Osteoblast (primary cell): Measurements from ENCODE around the gene MDFIC. TPM values are rescaled to one million over a fixed set of nuclear protein-coding genes. Genes with fewer than 3 reads are reported as not detected.

Experiments
- DNase-seq: peaks from one replicate; pipeline ENCODE4 v3.0.0; 2011; ENCODE audit warnings: low spot score, mixed read lengths; ENCODE audit not compliant: insufficient read length; ENCODE audit errors: missing footprints
- H2AFZ ChIP-seq: 2 replicates; pipeline ENCODE4 v1.6.0; 2011; ENCODE audit warnings: mild to moderate bottlenecking, low read length
- H3K27ac ChIP-seq: 2 replicates; pipeline ENCODE4 v1.5.1; 2011; ENCODE audit warnings: mild to moderate bottlenecking, low read depth, low read length, moderate library complexity
- H3K27me3 ChIP-seq: 2 replicates; pipeline ENCODE4 v1.6.0; 2012; ENCODE audit warnings: mild to moderate bottlenecking, control low read depth, inconsistent platforms, low read length, moderate library complexity; ENCODE audit not compliant: insufficient read depth
- H3K36me3 ChIP-seq: 2 replicates; pipeline ENCODE4 v1.5.1; 2011; ENCODE audit warnings: mild to moderate bottlenecking, low read length, control low read depth, moderate library complexity; ENCODE audit not compliant: insufficient read depth
- H3K4me1 ChIP-seq: 2 replicates; pipeline ENCODE4 v1.5.1; 2011; ENCODE audit warnings: mild to moderate bottlenecking, low read length, control low read depth, moderate library complexity; ENCODE audit not compliant: insufficient read depth
- H3K4me2 ChIP-seq: 2 replicates; pipeline ENCODE4 v1.6.0; 2011; ENCODE audit warnings: mild to moderate bottlenecking, low read length; ENCODE audit not compliant: insufficient read depth
- H3K4me3 ChIP-seq: fragments of 200-600 bp; sonication (generic); 3 replicates; pipeline ENCODE4 v1.5.1; 2012; ENCODE audit warnings: mild to moderate bottlenecking, low read length, inconsistent platforms; ENCODE audit not compliant: insufficient read depth
- H3K79me2 ChIP-seq: 2 replicates; pipeline ENCODE4 v1.6.0; 2012; ENCODE audit warnings: mild to moderate bottlenecking, low read length, control low read depth, inconsistent platforms; ENCODE audit not compliant: insufficient read depth
- H3K9me3 ChIP-seq: 2 replicates; pipeline ENCODE4 v1.5.1; 2011; ENCODE audit warnings: low read depth, low read length, control low read depth
- H4K20me1 ChIP-seq: 2 replicates; pipeline ENCODE4 v1.6.0; 2012; ENCODE audit warnings: mild to moderate bottlenecking, low read length, control low read depth; ENCODE audit not compliant: insufficient read depth
- CTCF ChIP-seq: IDR thresholded peaks from 2 replicates; pipeline ENCODE4 v1.5.1; 2011; ENCODE audit warnings: mild to moderate bottlenecking, low read depth, low read length, moderate library complexity; ENCODE audit errors: extremely low read depth
- total RNA-seq: library from RNA; depleted of rRNA; stranded (reverse); fragments of >200 nt; gene quantifications from 2 replicates; pipeline ENCODE4 v1.2.3, GENCODE V29; 2012

MDFIC gene
- total RNA-seq, 1 donor, result 68.8 TPM

- DNase-seq, result no peak
- H2AFZ ChIP-seq, result no peak overlapping the region
- no peaks in the 10 kb centered on the region for H4K20me1 ChIP-seq
- H3K4me2 ChIP-seq, result no peak overlapping the region
- H3K27me3 ChIP-seq, result no peaks in the 10 kb centered on the region
- H3K4me1 ChIP-seq, result no peaks in the 10 kb centered on the region
- H3K9me3 ChIP-seq, result no peaks in the 10 kb centered on the region
- H3K27ac ChIP-seq, result no peak overlapping the region
- no peak overlapping the region for H3K4me3 ChIP-seq
- no peaks in the 10 kb centered on the region for H3K79me2 ChIP-seq
- H3K36me3 ChIP-seq, result no peaks in the 10 kb centered on the region
- no peak for TF ChIP-seq CTCF
Measured at GRCh38 chr7:115052706-115053105, 130.8 kb downstream of the MDFIC start.

GRCh38 chr7:115054478-115055065 lies 132.7 kb downstream of the MDFIC start:
- no peak for TF ChIP-seq CTCF
- H3K36me3 ChIP-seq, result no peaks in the 10 kb centered on the region
- no peaks in the 10 kb centered on the region for H3K79me2 ChIP-seq
- no peaks in the 10 kb centered on the region for H3K27me3 ChIP-seq
- H3K9me3 ChIP-seq, result no peaks in the 10 kb centered on the region
- no peak for DNase-seq
- no peaks in the 10 kb centered on the region for H3K4me1 ChIP-seq
- no peak overlapping the region for H3K27ac ChIP-seq
- H3K4me3 ChIP-seq, result no peak overlapping the region
- no peak overlapping the region for H3K4me2 ChIP-seq
- H2AFZ ChIP-seq, result no peak overlapping the region
- H4K20me1 ChIP-seq, result no peaks in the 10 kb centered on the region

- Histone ChIP-seq H3K27me3 (no peaks in the 10 kb centered on the region), H3K27ac (no peak overlapping the region), H3K4me1 (no peaks in the 10 kb centered on the region), H3K9me3 (no peaks in the 10 kb centered on the region), H3K79me2 (no peaks in the 10 kb centered on the region), H3K36me3 (no peaks in the 10 kb centered on the region), H2AFZ (no peak overlapping the region), H4K20me1 (no peaks in the 10 kb centered on the region), H3K4me3 (no peak overlapping the region), H3K4me2 (no peak overlapping the region)
- no peak for DNase-seq
- no peak for TF ChIP-seq CTCF
Measured at GRCh38 chr7:115056019-115056418, 134.1 kb downstream of the MDFIC start.

- Histone ChIP-seq H2AFZ (no peak overlapping the region), H3K4me2 (no peak overlapping the region), H3K4me3 (no peak overlapping the region), H3K36me3 (no peaks in the 10 kb centered on the region), H3K79me2 (no peaks in the 10 kb centered on the region), H3K4me1 (no peaks in the 10 kb centered on the region), H4K20me1 (no peaks in the 10 kb centered on the region), H3K9me3 (no peaks in the 10 kb centered on the region), H3K27ac (no peak overlapping the region), H3K27me3 (no peaks in the 10 kb centered on the region)
- no peak for TF ChIP-seq CTCF
- DNase-seq, result no peak
Measured at GRCh38 chr7:115058726-115059125, 136.8 kb downstream of the MDFIC start.
